ENCODE results near the gene GPBP1L1. TPM values are rescaled to one million over a fixed set of nuclear protein-coding genes. Genes with fewer than 3 reads are reported as not detected.
"Not testable (repeated sequence)": the region's sequence is repeated elsewhere in the genome, so short reads cannot be mapped to it uniquely, and the experiment has no call there.

Gene GPBP1L1
- total and polyA plus RNA-seq, 12 donors, result 34.5 to 122 (median 79.1) TPM

GRCh38 chr1:45716700-45717099, 30.4 kb upstream of the GPBP1L1 start:
- intact Hi-C loops (cut with DNase I), result no loop called here
- 86 to 92% (median 88%) methylated on average over 3 of the region's 3 CpGs for WGBS, 4 donors

GRCh38 chr1:45713711-45714110, 27.4 kb upstream of the GPBP1L1 start:
- 91 to 99% (median 96%) methylated on average over 3 of the region's 3 CpGs for WGBS, 4 donors
- H3K27me3 ChIP-seq, result no peaks in the 10 kb centered on the region
- intact Hi-C loops (cut with DNase I), result no loop called here
- no peak for DNase-seq
- peaks cover 0 to 4% of the 10 kb centered on the region in 2 donors for H3K36me3 ChIP-seq (replicated peaks in 1 of 2)
- H3K4me1 ChIP-seq (replicated peaks in 1 of 2), result no peaks in the 10 kb centered on the region
- no peak overlapping the region for H3K27ac ChIP-seq
- no peak for TF ChIP-seq POLR2A (IDR thresholded peaks at IDR 0.05)
- no peak for TF ChIP-seq CTCF (IDR thresholded peaks at IDR 0.05)
- no peak overlapping the region for H3K4me3 ChIP-seq
- H3K9me3 ChIP-seq (replicated peaks in 1 of 3), result no peaks in the 10 kb centered on the region

More at GRCh38 chr1:45716700-45717099, 30.4 kb upstream of the GPBP1L1 start:
- TF ChIP-seq POLR2A (IDR thresholded peaks at IDR 0.05), result no peak
- no peak for TF ChIP-seq CTCF (IDR thresholded peaks at IDR 0.05)
- no peak overlapping the region for H3K4me3 ChIP-seq
- no peaks in the 10 kb centered on the region for H3K4me1 ChIP-seq (replicated peaks in 1 of 2)
- H3K27ac ChIP-seq, result no peak overlapping the region
- H3K27me3 ChIP-seq, result no peaks in the 10 kb centered on the region
- peaks cover 0 to 4% of the 10 kb centered on the region in 2 donors for H3K36me3 ChIP-seq (replicated peaks in 1 of 2)
- H3K9me3 ChIP-seq (replicated peaks in 1 of 3), result no peaks in the 10 kb centered on the region
- no peak for DNase-seq

GRCh38 chr1:45704637-45705036, 18.3 kb upstream of the GPBP1L1 start:
- DNase-seq, result no peak
- no peaks in the 10 kb centered on the region for H3K36me3 ChIP-seq (replicated peaks in 1 of 2)
- TF ChIP-seq POLR2A (IDR thresholded peaks at IDR 0.05) (no peak), CTCF (IDR thresholded peaks at IDR 0.05) (no peak)
- H3K27ac ChIP-seq, result no peak overlapping the region
- H3K9me3 ChIP-seq (replicated peaks in 1 of 3), result no peaks in the 10 kb centered on the region
- no peak overlapping the region for H3K4me3 ChIP-seq
- no peaks in the 10 kb centered on the region for H3K4me1 ChIP-seq (replicated peaks in 1 of 2)
- WGBS, 4 donors, result 95 to 100% (median 98%) methylated on average over 1 of the region's 1 CpG
- intact Hi-C loops (cut with DNase I), result loop anchor here in 1 of 2 donors (10.0 kb wide), 1 partner anchor 140 kb away; no protein-coding TSS in a partner anchor
- H3K27me3 ChIP-seq, result no peaks in the 10 kb centered on the region

GRCh38 chr1:45694823-45695222, 8.5 kb upstream of the GPBP1L1 start:
- no peaks in the 10 kb centered on the region for H3K9me3 ChIP-seq (replicated peaks in 1 of 3)
- 89 to 93% (median 91%) methylated on average over 7 of the region's 7 CpGs for WGBS, 4 donors
- TF ChIP-seq POLR2A (IDR thresholded peaks at IDR 0.05) (no peak), CTCF (IDR thresholded peaks at IDR 0.05) (no peak)
- H3K27ac ChIP-seq, result no peak overlapping the region
- DNase-seq, result no peak
- intact Hi-C loops (cut with DNase I), result no loop called here
- no peak overlapping the region for H3K4me3 ChIP-seq
- no peaks in the 10 kb centered on the region for H3K27me3 ChIP-seq
- peaks cover 0 to 28% of the 10 kb centered on the region in 2 donors for H3K36me3 ChIP-seq (replicated peaks in 1 of 2)
- H3K4me1 ChIP-seq (replicated peaks in 1 of 2), result no peaks in the 10 kb centered on the region

GRCh38 chr1:45693811-45694210, 7.5 kb upstream of the GPBP1L1 start:
- H3K4me1 ChIP-seq (replicated peaks in 1 of 2); H3K4me3 ChIP-seq; H3K27ac ChIP-seq; H3K27me3 ChIP-seq; DNase-seq; H3K9me3 ChIP-seq (replicated peaks in 1 of 3); intact Hi-C loops (cut with DNase I): not testable (repeated sequence)
- H3K36me3 ChIP-seq (replicated peaks in 1 of 2), result peaks cover 0 to 28% of the 10 kb centered on the region in 2 donors
- WGBS, 4 donors, result 79 to 88% (median 84%) methylated on average over 8 of the region's 8 CpGs
